ENCODE measurements around the gene SDC1.
"Not testable (repeated sequence)": the region's sequence is repeated elsewhere in the genome, so short reads cannot be mapped to it uniquely, and the experiment has no call there.

DNA sequence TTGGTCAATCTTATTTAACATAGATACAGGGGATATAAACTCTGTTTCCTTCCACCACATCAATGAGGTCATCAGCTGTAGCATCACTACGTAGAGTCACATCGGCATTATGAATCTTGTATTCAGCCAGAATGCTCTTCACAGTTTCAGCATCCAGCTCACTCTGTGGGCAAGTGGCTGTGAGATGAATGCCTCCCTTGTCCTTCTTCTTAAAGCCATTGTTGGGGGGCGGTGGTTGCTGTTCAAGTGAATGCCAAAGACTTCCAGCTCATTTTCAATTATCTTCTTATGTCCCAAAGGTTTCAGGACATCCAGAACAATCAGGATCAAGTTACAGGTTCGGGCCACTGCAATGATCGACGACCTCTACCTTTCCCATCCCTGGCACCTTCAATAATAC lies 15.4 kb upstream of the SDC1 start:
- not testable (repeated sequence) for TF ChIP-seq CTCF (conservative IDR thresholded peaks at IDR 0.05 in 1 of 2, IDR thresholded peaks at IDR 0.05 in 1 of 2; ENCODE audit: extremely low read depth in 1 of 2, insufficient read depth in 1 of 2, low read depth in 1 of 2, low read length in 2 of 2); EZH2 (IDR thresholded peaks at IDR 0.05; ENCODE audit: borderline replicate concordance, low read length)

All from mammary epithelial cell (primary cell).